DOHH2 (cell line): ENCODE data around the gene MED17.

Source experiments
- H3F3A ChIP-seq: fragments of 200-600 bp; sonication (generic), shearing (Covaris generic); 2 replicates; pipeline ENCODE4 v1.6.0; 2016; ENCODE audit warnings: antibody characterized with exemption, mild to moderate bottlenecking; ENCODE audit not compliant: control insufficient read depth, insufficient read depth
- H3K27ac ChIP-seq: fragments of 200-600 bp; sonication (generic); 2 replicates; pipeline ENCODE4 v1.5.1; 2014; ENCODE audit warnings: low read depth, mild to moderate bottlenecking, low read length, moderate library complexity
- H3K27me3 ChIP-seq: fragments of 200-600 bp; sonication (generic); 2 replicates; pipeline ENCODE4 v1.6.1; 2014; ENCODE audit warnings: mild to moderate bottlenecking, low read length, mixed read lengths; ENCODE audit not compliant: control insufficient read depth
- H3K36me3 ChIP-seq: fragments of 200-600 bp; sonication (generic); 2 replicates; pipeline ENCODE4 v1.6.1; 2014; ENCODE audit warnings: mild to moderate bottlenecking, low read length, moderate library complexity, mixed read lengths; ENCODE audit not compliant: control insufficient read depth
- H3K4me1 ChIP-seq: fragments of 200-600 bp; sonication (generic); 2 replicates; pipeline ENCODE4 v1.6.1; 2014; ENCODE audit warnings: mild to moderate bottlenecking, low read length, mixed read lengths; ENCODE audit not compliant: control insufficient read depth
- H3K4me2 ChIP-seq: fragments of 200-600 bp; sonication (generic); 2 replicates; pipeline ENCODE4 v1.6.0; 2014; ENCODE audit warnings: mild to moderate bottlenecking, low read length, moderate library complexity
- H3K4me3 ChIP-seq: fragments of 200-600 bp; sonication (generic); 2 replicates; pipeline ENCODE4 v1.5.1; 2014; ENCODE audit warnings: mild to moderate bottlenecking, low read length, mixed read lengths
- H3K79me2 ChIP-seq: fragments of 200-600 bp; sonication (generic); 2 replicates; pipeline ENCODE4 v1.6.1; 2014; ENCODE audit warnings: mild to moderate bottlenecking, low read length, mixed read lengths; ENCODE audit not compliant: control insufficient read depth
- H3K9me2 ChIP-seq: fragments of 200-600 bp; sonication (generic); replicated peaks from 2 replicates; pipeline ENCODE4 v1.6.1; 2014; ENCODE audit warnings: mild to moderate bottlenecking, low read length, mixed read lengths; ENCODE audit not compliant: control insufficient read depth
- H3K9me3 ChIP-seq: fragments of 200-600 bp; sonication (generic); 2 replicates; pipeline ENCODE4 v1.6.1; 2014; ENCODE audit warnings: antibody characterized with exemption, low read length, mixed read lengths; ENCODE audit not compliant: control insufficient read depth, insufficient read depth
- H4K20me1 ChIP-seq: fragments of 200-600 bp; sonication (generic); 2 replicates; pipeline ENCODE4 v1.6.0; 2014; ENCODE audit warnings: low read depth, mild to moderate bottlenecking, antibody characterized with exemption, low read length, moderate library complexity; ENCODE audit not compliant: control insufficient read depth, insufficient read depth
- CTCF ChIP-seq: fragments of 200-600 bp; sonication (generic); IDR thresholded peaks from one replicate; pipeline ENCODE4 v1.5.1; 2014; ENCODE audit warnings: antibody characterized with exemption, mild to moderate bottlenecking, low read depth, low read length; ENCODE audit not compliant: poor library complexity, severe bottlenecking
- EZH2phosphoT487 ChIP-seq: fragments of 200-600 bp; sonication (generic); IDR thresholded peaks from 2 replicates; pipeline ENCODE4 v1.6.1; 2017; ENCODE audit warnings: borderline replicate concordance, mild to moderate bottlenecking, antibody characterized with exemption, low read length, moderate library complexity, mixed read lengths

MED17 gene

GRCh38 chr11:93849751-93850593 lies 65.9 kb downstream of the MED17 start:
- Histone ChIP-seq H3K4me2 (no peak overlapping the region), H3K27ac (no peak overlapping the region), H3K27me3 (no peaks in the 10 kb centered on the region), H3K36me3 (no peaks in the 10 kb centered on the region), H4K20me1 (no peaks in the 10 kb centered on the region), H3F3A (no peaks in the 10 kb centered on the region), H3K4me3 (no peak overlapping the region), H3K79me2 (no peaks in the 10 kb centered on the region), H3K4me1 (no peaks in the 10 kb centered on the region), H3K9me3 (no peaks in the 10 kb centered on the region), H3K9me2 (no peaks in the 10 kb centered on the region)
- no peak for TF ChIP-seq EZH2phosphoT487
- TF ChIP-seq CTCF = no peak

GRCh38 chr11:93850594-93851018 lies 66.5 kb downstream of the MED17 start, which contains the start of gene VSTM5:
VSTM5 (minus strand) TSS chr11:93850618; CDS start chr11:93850502, 116 bp downstream.
- H3K27ac ChIP-seq = no peak within 1 kb of the TSS
- TF ChIP-seq CTCF (no peak), EZH2phosphoT487 (no peak)
- no peaks in the 10 kb centered on the region for H3K36me3 ChIP-seq
- no peaks in the 10 kb centered on the region for H3K9me3 ChIP-seq
- no peak within 1 kb of the TSS for H3K4me3 ChIP-seq
- no peaks in the 10 kb centered on the region for H4K20me1 ChIP-seq
- H3K4me2 ChIP-seq = no peak within 1 kb of the TSS
- no peaks in the 10 kb centered on the region for H3K9me2 ChIP-seq
- H3F3A ChIP-seq = no peaks in the 10 kb centered on the region
- H3K79me2 ChIP-seq = no peaks in the 10 kb centered on the region
- H3K4me1 ChIP-seq = no peaks in the 10 kb centered on the region
- no peaks in the 10 kb centered on the region for H3K27me3 ChIP-seq

GRCh38 chr11:93852242-93852641 lies 68.2 kb downstream of the MED17 start:
- Histone ChIP-seq H3K27me3 (no peaks in the 10 kb centered on the region), H3K4me1 (no peaks in the 10 kb centered on the region), H3K4me3 (no peak overlapping the region), H3K36me3 (no peaks in the 10 kb centered on the region), H3K4me2 (no peak overlapping the region), H3K79me2 (no peaks in the 10 kb centered on the region), H3K9me3 (no peaks in the 10 kb centered on the region), H3F3A (no peaks in the 10 kb centered on the region), H4K20me1 (no peaks in the 10 kb centered on the region), H3K27ac (no peak overlapping the region), H3K9me2 (no peaks in the 10 kb centered on the region)
- no peak for TF ChIP-seq EZH2phosphoT487
- no peak for TF ChIP-seq CTCF
